NB4 (cell line): ENCODE results near the gene ZNF232.
"Not testable (repeated sequence)": the region's sequence is repeated elsewhere in the genome, so short reads cannot be mapped to it uniquely, and the experiment has no call there.

Experiments used
- DNase-seq: peaks from one replicate; pipeline ENCODE4 v3.0.0; 2010; ENCODE audit warnings: low read depth
- H3K4me3 ChIP-seq: one replicate; pipeline ENCODE4 v1.5.1; 2011; ENCODE audit warnings: mild to moderate bottlenecking, low read depth, low read length, moderate library complexity
- CTCF ChIP-seq: IDR thresholded peaks from one replicate; pipeline ENCODE4 v1.5.1; 2012; ENCODE audit warnings: low read depth, low read length
- MAX ChIP-seq: IDR thresholded peaks from 2 replicates; pipeline ENCODE4 v1.6.1; 2011; ENCODE audit warnings: low read depth, low read length
- MYC ChIP-seq: IDR thresholded peaks from 2 replicates; pipeline ENCODE4 v1.6.1; 2011; ENCODE audit warnings: low read depth, low read length
- POLR2A ChIP-seq: IDR thresholded peaks from 2 replicates; pipeline ENCODE4 v1.6.1; 2011; ENCODE audit warnings: mild to moderate bottlenecking; ENCODE audit not compliant: insufficient read length; ENCODE audit errors: extremely low read depth

The ZNF232 gene

GRCh38 chr17:5111402-5112204 is at the start of gene ZNF232:
ZNF232 (minus strand) TSS chr17:5111878; CDS start chr17:5111822, 56 bp downstream.
- peak within 1 kb of the TSS; percentile 76 for H3K4me3 ChIP-seq
- TF ChIP-seq CTCF (no peak), POLR2A (peak; percentile 48), MYC (peak; percentile 31; the same call in 1 of the 2 replicates), MAX (peak; percentile 69; the same call in 1 of the 2 replicates)
- DNase-seq = peak; percentile 92

- H3K4me3 ChIP-seq, DNase-seq: not testable (repeated sequence)
Measured at GRCh38 chr17:5160702-5161101, 49.0 kb upstream of the ZNF232 start.

GRCh38 chr17:5146122-5146521 is 34.4 kb upstream of the ZNF232 start:
- not testable (repeated sequence) for H3K4me3 ChIP-seq, DNase-seq

GRCh38 chr17:5142877-5143276 is 31.2 kb upstream of the ZNF232 start:
- DNase-seq, H3K4me3 ChIP-seq: not testable (repeated sequence)

- H3K4me3 ChIP-seq = no peak overlapping the region
- TF ChIP-seq CTCF (no peak), MYC (no peak), POLR2A (no peak), MAX (no peak)
- DNase-seq = no peak
Measured at GRCh38 chr17:5139458-5139732, 27.7 kb upstream of the ZNF232 start.

- TF ChIP-seq CTCF (no peak), MYC (no peak), POLR2A (no peak), MAX (no peak)
- H3K4me3 ChIP-seq = no peak overlapping the region
- DNase-seq = no peak
Measured at GRCh38 chr17:5138616-5139457, 27.2 kb upstream of the ZNF232 start.

- H3K4me3 ChIP-seq, DNase-seq: not testable (repeated sequence)
Measured at GRCh38 chr17:5138198-5138544, 26.5 kb upstream of the ZNF232 start.

GRCh38 chr17:5137511-5138197 is 26.0 kb upstream of the ZNF232 start:
- H3K4me3 ChIP-seq, DNase-seq: not testable (repeated sequence)

GRCh38 chr17:5136580-5137412 is 25.1 kb upstream of the ZNF232 start:
- not testable (repeated sequence) for H3K4me3 ChIP-seq, DNase-seq
